GM21717 (cell line): ENCODE measurements around the gene KRT77.

ENCODE experiments used
- ATAC-seq: cut with Tn5 transposase; IDR thresholded peaks from one replicate; pipeline ENCODE4 v1.9.1; 2021; ENCODE audit warnings: mild to moderate bottlenecking, moderate library complexity; ENCODE audit not compliant: unreplicated experiment

Gene KRT77

GRCh38 chr12:52694151-52694550, 9.2 kb downstream of the KRT77 start:
- ATAC-seq: no peak

- no peak for ATAC-seq
Measured at GRCh38 chr12:52693261-52693660, 10.1 kb downstream of the KRT77 start.

- ATAC-seq: no peak
Measured at GRCh38 chr12:52692254-52692653, 11.1 kb downstream of the KRT77 start.

- ATAC-seq: no peak
Measured at GRCh38 chr12:52691841-52692150, 11.5 kb downstream of the KRT77 start.

- no peak for ATAC-seq
Measured at GRCh38 chr12:52691076-52691840, 12.1 kb downstream of the KRT77 start.

- no peak for ATAC-seq
Measured at GRCh38 chr12:52690351-52691075, 12.8 kb downstream of the KRT77 start.

GRCh38 chr12:52689936-52690335, 13.4 kb downstream of the KRT77 start:
- no peak for ATAC-seq

- no peak for ATAC-seq
Measured at GRCh38 chr12:52689239-52689638, 14.1 kb downstream of the KRT77 start.

- no peak for ATAC-seq
Measured at GRCh38 chr12:52688481-52688880, 14.8 kb downstream of the KRT77 start.

GRCh38 chr12:52687497-52688385, 15.6 kb downstream of the KRT77 start:
- no peak for ATAC-seq

GRCh38 chr12:52686756-52687487, 16.4 kb downstream of the KRT77 start:
- ATAC-seq: no peak

- no peak for ATAC-seq
Measured at GRCh38 chr12:52686063-52686462, 17.3 kb downstream of the KRT77 start.

- no peak for ATAC-seq
Measured at GRCh38 chr12:52685406-52685890, 17.9 kb downstream of the KRT77 start.

GRCh38 chr12:52684431-52684830, 18.9 kb downstream of the KRT77 start:
- no peak for ATAC-seq

- no peak for ATAC-seq
Measured at GRCh38 chr12:52683575-52684300, 19.6 kb downstream of the KRT77 start.

- no peak for ATAC-seq
Measured at GRCh38 chr12:52682938-52683574, 20.3 kb downstream of the KRT77 start.

GRCh38 chr12:52682381-52682660, 21.0 kb downstream of the KRT77 start:
- ATAC-seq: no peak

GRCh38 chr12:52681526-52682380, 21.6 kb downstream of the KRT77 start:
- ATAC-seq: no peak

GRCh38 chr12:52680363-52680762, 23.0 kb downstream of the KRT77 start, which contains the start of gene KRT1:
Gene KRT1 (minus strand): TSS chr12:52680407. CDS start chr12:52680348, 59 bp downstream.
- no peak for ATAC-seq
